Measurements from ENCODE around the gene CIDEB.

CIDEB gene

GRCh38 chr14:24348186-24348585 lies 40.4 kb upstream of the CIDEB start:
- TF ChIP-seq CTCF (IDR thresholded peaks at IDR 0.05; ENCODE audit: low read depth, low read length): no peak
- no peak for DNase-seq (ENCODE audit: extremely low read depth, low read depth)

GRCh38 chr14:24347134-24347533 lies 39.4 kb upstream of the CIDEB start:
- TF ChIP-seq CTCF (IDR thresholded peaks at IDR 0.05; ENCODE audit: low read depth, low read length): no peak
- DNase-seq (ENCODE audit: extremely low read depth, low read depth): no peak

- no peak for TF ChIP-seq CTCF (IDR thresholded peaks at IDR 0.05; ENCODE audit: low read depth, low read length)
- no peak for DNase-seq (ENCODE audit: extremely low read depth, low read depth)
Measured at GRCh38 chr14:24343795-24344660, 36.3 kb upstream of the CIDEB start.

GRCh38 chr14:24342889-24343288 lies 35.1 kb upstream of the CIDEB start:
- no peak for TF ChIP-seq CTCF (IDR thresholded peaks at IDR 0.05; ENCODE audit: low read depth, low read length)
- no peak for DNase-seq (ENCODE audit: extremely low read depth, low read depth)

GRCh38 chr14:24340606-24341005 lies 32.8 kb upstream of the CIDEB start:
- TF ChIP-seq CTCF (IDR thresholded peaks at IDR 0.05; ENCODE audit: low read depth, low read length): no peak
- no peak for DNase-seq (ENCODE audit: extremely low read depth, low read depth)

- no peak for DNase-seq (ENCODE audit: extremely low read depth, low read depth)
Measured at GRCh38 chr14:24339284-24340151, 31.7 kb upstream of the CIDEB start, which contains the start of gene RIPK3. RIPK3 (minus strand) TSS chr14:24339991; CDS start chr14:24339826, 165 bp downstream.

More at GRCh38 chr14:24339284-24340151, 31.7 kb upstream of the CIDEB start, which contains the start of gene RIPK3:
- no peak for TF ChIP-seq CTCF (IDR thresholded peaks at IDR 0.05; ENCODE audit: low read depth, low read length)
